Stimulated activated naive CD8-positive, alpha-beta T cell treated with anti-CD3 and anti-CD28 coated beads, Interleukin-15, Interleukin-2, amounts not matched to agents 100 U/mL and 50 U/mL, for 24 hours (primary cell): Measurements from ENCODE around the gene TRIM45.

Source experiments
- ATAC-seq: fragments of 150-1000 bp; cut with Tn5 transposase; one replicate; pipeline ENCODE4 v1.10.0; 2021
- DNase-seq: peaks from one replicate; pipeline ENCODE4 v3.0.0; 2021

TRIM45 gene

DNA sequence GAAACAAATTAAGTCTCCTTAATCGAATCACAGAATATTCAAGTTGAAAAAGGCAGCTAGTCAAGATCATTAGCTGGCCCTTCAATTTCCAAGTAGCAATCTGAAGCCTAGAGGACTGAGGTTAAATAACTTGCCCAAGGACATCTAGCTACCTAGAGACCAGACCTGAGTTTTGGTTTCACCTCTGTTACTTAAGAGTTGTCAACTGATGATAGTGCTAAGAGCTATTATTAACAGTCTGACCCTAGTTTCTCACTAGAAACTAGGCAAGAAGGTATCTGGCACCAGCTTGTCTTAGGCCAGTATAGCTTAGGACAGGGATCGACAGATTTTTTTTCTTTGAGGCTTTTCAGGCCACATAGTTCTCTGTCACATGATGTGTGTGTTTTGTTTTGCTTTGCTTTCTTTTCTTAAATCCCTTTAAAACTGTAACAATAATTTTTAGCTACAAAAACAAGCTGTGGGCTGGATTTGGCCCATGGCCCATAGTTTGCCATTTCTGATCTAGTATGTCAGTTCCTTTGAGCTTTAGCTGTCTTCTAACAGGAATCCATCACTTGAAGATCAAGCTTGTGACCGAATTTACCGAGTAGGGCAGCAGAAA lies 23.2 kb downstream of the TRIM45 start:
- no peak for DNase-seq
- ATAC-seq: no peak

DNA sequence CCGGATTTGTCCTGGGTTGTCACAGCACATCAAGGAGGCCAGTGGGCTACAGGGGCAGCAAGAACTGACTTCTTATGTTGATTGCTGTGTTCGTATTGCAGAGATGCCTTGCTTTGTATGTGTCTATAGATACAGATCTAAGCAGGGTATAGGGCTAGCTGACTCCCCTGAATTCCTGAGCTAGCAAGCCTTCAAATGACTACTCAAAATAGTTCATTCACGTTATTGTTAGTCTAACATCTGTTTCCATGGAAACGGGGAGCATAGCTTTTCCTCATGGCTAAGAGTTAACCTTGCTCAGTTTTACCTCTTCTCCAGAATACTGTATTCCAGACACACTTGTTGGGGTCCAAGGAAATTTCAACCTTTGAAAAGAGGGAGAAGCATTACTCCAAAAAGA lies 24.1 kb downstream of the TRIM45 start:
- ATAC-seq (no peak), DNase-seq (no peak)

DNA sequence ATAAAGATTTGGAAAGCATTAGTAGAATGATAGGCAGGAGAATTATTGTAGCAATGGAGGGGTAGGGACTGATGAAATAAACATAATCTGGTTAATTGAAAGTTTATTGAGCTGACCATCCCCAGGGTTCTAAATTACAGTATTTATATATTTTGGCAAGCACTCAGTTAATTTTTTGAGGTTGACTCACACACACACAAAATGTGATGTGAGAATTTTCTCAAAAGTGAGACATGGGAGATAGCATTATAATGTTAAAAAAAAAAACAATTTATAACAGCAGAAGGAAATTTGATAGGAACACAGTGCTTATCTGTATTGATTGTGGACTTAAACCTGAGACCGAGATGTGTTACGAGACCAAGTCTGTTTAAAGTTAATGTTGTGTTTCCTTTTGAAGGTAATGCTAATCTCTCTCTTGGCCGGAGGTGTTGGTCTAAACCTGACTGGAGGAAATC lies 24.6 kb downstream of the TRIM45 start:
- no peak for ATAC-seq
- DNase-seq: no peak

DNA sequence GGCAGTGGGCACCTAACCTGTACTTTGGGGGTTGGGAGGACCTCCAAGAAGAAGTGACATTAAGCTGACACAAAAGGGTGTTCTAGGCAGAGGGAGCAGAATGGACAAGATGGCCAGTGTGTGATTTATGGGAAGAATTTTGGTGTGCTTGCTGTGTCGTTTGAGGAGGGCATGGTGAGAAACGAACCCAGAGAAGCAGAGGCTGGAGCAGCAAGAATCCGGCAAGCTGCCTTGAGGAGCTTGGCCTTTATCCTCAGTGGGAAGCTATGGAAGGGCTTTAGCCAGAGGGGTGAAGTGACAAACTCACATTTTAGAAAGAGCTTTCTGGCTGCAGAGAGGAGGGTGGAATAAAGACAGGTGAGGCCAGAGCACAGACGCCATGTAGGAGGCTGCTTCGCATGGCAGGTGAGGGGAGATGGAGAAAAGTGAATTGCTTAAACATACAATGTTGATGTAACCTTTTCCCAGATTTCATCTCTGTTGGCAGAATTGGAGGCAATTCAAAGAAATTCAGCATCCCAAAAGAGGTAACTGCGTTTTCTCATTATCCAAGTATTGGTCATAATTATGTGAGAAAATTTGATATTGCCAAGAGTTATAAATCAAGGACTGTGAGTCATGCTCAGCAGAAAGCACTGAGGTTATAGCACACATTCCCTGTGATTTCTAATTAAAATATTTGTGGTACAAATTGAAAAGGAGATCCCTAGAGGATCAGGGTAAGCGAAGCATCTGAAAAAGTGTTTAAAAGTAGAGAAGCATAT lies 26.5 kb downstream of the TRIM45 start:
- ATAC-seq (no peak), DNase-seq (no peak)

DNA sequence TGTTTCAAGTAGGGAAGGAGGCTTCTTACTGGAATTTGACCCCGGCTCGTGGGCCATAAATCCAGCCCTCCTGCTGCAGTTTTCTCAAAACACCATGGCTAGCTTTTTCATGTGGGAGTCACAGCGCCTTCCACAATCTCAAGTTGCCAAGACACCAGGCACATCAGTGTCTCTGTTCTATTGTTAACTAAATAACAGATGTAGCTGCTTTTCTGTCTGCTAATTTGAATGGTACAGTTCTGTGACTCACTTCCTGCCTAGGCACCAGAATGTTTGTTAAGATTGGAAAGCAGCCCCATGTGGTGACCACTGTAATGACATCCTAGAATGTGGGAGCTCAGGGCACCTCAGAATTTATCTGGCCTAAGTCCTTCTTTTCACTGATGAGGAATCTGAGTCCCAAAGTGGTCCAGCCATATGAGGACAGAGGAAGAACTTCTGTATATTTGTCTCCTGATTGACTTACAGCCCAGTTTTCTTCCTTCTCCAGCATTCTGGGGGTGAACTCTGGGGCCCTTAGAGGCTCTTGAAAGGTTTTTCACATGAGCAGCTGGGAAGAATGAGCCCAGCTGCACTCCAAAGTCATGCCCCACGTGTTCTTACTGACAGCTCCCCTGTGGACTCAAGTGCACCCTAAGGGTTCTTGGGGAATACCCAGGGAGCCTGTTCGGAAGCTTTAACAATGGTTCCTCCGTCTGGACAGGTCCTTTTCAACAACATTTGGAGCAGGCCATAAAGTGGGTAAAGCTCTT lies 27.5 kb downstream of the TRIM45 start:
- peak; percentile 85 for ATAC-seq
- DNase-seq: peak; percentile 31

DNA sequence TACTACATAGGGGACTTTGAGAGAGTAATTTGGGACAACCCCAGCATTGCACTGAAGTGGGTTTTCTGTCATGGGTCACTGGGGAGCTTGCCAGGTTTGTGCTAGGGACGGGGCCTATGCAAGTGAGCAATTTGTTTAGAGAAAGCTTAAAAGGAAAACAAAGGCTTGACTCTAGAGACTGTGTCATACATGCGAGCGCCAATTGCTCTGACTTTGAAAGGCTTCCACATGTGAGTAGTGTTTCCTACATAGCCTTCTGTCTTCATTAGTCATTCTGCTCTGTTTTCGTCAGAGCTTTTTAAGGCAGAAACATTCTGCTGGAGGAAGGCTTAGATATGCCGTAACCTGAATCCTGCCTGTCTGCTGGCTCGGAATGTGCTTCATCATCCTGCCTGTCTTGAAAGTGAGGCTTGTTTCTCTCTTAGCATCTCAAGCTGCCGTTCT lies 28.4 kb downstream of the TRIM45 start:
- ATAC-seq (peak; percentile 50), DNase-seq (no peak)

DNA sequence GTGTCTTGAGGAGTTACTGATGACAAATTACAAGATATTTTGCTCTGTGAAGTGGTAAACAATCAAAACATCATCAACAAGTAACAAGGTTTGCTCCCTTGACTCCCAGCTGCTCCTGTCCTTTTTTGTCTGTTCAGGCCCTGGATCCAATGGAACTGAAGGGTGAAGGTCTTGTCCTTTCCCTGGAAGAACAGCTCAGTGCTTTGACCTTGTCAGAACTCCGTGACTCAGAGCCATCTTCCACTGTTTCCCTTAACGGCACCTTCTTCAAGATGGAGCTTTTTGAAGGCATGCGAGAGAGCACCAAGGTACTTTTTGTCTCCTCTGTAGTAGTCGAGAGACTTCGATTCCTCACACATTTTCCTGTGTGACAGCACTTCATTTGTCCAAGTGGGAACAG lies 29.0 kb downstream of the TRIM45 start:
- DNase-seq (no peak), ATAC-seq (no peak)

DNA sequence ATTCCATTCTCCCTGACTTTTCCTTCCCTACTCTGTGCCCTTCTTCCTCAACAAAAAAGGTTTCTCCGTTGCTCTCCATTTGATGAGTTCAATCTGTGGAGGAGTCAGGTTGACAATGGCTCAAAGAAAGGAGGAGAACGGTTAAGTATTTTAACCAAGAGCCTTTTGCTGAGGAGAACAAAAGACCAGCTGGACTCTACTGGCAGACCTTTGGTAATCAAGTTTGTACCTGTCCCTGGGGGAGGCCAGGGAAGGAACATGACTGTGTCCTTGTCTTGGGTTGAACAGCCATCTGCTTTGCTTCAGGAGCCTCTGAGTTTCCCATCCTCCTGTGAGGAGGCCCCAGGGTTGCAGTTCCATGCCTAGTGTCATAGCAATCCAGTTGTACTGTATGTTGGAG lies 31.6 kb downstream of the TRIM45 start:
- DNase-seq: no peak
- ATAC-seq: no peak

DNA sequence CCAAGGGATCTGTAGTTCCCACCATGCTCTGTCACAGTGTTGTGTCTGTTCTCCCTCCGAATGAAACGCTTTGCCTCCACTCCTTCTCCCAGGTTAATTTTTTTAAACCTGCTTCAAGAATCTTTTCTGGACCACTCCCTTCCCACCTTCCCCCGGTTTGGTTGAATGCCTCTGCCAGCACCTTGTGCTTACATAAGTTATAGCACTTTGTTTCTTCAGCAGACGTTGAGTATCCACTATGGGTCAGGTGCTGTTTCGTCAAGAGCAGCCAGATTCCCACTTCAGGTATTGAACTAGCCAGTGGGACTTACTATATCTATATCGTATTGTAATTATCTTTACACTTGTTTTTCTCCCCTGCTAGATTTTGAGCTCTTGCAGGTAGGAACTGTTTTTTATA lies 33.9 kb downstream of the TRIM45 start:
- ATAC-seq (no peak), DNase-seq (no peak)

DNA sequence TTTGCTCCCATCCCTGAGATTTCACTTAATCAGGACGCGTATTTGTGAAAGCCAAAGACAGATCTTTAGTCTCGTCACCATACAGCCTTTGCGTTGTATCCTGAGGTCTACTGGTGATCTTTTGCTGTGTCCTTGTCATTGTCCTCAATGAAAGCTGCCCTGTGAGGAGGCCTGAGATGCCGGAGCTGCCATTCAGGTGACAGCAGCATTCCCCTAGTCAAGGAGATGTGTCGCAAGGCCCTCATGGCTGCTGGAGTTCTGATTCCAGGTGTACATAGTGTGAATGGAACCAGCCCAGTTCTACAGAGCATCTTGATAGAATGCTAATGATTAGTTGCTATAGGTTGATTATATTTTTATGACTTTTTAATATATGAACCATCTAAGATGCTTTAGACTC lies 37.3 kb downstream of the TRIM45 start:
- DNase-seq (no peak), ATAC-seq (no peak)

DNA sequence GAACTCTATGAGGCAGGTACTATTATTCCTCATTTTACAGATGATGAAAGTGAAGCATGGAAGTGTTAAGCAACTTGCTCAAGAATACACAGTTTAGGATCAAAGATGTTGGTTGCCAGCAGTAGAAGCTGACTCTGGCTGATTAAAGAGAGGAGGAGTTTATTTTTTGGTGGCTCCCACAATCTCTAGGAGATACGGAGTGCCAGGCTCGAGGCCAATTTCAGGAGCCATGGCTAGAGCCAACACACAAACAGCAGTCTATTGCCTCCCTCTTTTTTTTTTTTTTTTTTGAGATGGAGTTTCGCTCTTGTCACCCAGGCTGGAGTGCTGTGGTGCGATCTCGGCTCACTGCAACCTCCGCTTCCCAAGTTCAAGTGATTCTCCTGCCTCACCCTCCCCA lies 41.8 kb downstream of the TRIM45 start:
- DNase-seq (no peak), ATAC-seq (no peak)

DNA sequence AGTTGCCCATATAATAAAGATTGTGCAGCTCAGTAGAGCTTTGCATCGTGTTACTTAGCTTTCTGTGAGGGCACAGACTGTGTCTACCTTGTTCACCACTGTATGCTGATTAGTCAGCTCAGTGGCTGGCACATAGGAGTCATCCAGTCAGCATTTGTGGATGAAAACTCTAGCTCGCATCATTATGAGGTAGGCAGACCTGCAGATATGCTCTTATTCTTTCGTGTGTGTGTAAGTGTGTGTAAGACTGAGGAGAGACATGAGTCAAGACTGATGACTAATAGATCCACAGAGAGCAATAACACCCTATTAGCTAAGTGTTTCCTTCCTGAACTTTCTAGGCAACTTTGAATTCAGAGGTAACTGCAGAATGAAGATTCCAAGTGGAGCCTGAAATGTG lies 44.3 kb downstream of the TRIM45 start:
- ATAC-seq: peak; percentile 100
- peak; percentile 44 for DNase-seq

DNA sequence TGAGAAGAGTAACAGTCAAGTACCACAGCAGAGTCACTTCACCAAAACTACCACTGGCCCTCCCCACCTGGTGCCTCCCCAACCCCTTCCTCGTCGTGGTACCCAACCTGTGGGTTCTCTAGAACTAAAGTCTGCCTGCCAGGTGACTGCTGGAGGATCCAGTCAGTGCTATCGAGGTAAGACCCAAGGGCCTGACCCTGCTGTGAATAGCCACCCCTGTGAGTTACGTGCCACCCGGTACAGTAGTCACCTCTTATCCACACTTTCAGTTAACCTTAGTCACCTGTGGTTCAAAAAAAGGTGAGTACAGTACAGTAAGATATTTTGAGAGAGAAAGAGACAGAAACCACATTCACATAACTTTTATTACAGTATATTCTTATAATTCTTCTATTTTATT lies 44.9 kb downstream of the TRIM45 start:
- ATAC-seq (peak; percentile 16), DNase-seq (peak; percentile 11)

DNA sequence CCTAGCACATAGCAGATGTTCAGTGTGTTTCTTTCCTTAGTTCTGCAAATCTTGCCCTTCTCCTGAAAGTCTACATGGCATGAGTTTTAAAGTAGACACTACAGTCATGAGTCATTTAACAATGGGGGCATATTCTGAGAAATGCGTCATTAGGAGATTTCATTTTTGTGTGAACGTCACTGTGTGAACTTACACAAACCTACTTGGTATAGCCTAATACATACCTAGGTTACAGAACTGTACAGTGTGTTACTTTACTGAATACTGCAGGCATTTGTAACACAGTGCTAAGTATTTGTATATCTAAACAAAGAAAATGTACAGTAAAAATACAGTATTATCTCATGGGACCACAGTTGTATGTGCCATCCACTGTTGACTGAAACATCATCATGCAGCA lies 51.4 kb downstream of the TRIM45 start:
- no peak for DNase-seq
- peak; percentile 65 for ATAC-seq

DNA sequence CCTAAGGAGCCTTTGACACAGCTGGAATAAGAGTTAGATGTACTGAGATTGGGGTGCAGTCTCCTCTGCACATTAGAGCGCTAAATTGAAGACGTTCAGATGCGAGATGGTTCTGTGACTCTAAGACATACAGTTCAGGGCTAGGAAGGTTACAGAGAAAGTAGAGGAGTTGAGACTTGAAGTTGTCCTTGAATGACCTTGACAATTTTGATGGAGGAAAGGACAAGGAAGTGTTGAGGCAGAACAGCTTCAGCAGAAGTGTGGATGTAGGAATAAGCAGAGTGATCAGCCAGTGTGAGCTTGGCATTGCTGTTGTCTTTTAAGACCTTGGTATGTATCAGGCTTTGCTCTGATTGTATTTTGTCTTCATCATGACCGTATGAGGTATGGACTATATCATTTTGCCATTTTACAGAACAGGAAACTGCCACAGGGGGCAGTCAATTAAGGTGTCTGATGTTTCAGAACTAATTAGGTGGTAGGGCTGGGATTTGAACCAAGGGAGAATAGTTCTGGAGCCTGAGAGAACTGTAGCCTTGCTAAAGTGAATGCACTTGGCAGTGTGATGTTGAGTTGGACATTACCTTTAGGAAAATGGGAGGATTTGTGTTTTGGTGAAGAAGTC lies 52.2 kb downstream of the TRIM45 start:
- DNase-seq: no peak
- ATAC-seq: no peak

DNA sequence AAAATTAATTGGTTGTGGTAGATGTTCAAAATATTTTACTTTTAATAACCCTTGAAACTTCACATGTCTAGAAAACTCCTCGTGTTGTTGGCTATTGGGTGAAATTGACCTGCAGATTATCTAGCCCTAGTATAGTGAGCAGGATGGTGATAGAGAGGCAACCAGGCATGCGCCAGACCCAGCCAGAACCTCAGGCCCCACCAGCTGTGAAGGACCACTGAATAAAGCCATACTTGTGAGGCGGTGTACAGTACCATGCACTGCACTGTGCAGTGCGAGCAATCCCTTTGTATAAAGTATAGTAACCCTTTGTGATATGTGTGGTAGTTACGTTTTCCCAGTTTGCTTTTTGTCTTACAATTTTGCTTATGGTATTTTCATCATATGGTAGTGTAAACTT lies 53.0 kb downstream of the TRIM45 start:
- ATAC-seq (no peak), DNase-seq (no peak)

DNA sequence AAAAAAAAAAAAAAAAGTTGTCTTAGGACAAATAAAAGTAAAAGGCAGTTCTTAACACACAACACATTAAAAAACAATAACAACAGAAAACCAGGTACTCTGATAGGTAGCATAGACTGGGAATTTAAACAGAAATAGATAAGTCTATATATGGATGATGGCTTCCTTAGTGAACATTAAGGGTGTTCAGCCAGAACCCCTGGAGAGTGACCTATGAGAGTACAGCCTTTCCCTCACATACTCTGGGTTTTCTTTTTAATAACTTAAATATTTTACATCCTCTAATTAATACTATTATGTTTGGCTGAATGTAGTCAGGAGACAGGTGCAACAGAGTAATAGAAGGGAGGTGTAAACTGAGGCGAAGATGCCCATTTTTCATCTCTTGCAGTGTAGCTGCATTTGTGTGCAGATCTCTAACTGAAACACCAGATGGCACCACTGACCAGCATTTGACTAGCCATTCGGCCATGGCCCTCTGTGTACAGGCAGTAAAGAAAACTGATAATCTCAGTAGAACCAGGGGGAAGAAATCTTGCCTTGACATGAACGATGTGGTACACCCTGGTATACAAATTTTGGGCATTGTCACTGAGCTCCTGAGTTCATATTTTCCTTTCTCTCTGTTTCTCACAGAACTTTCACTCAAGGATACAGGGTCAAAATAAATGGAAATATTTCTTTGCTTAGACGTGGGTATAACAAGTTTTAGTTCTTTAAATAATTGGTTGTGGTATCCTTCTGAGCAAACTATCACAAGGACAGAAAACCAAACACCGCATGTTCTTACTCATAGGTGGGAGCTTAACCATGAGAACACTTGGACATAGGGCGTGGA lies 53.8 kb downstream of the TRIM45 start:
- DNase-seq (peak; percentile 27), ATAC-seq (peak; percentile 68)

DNA sequence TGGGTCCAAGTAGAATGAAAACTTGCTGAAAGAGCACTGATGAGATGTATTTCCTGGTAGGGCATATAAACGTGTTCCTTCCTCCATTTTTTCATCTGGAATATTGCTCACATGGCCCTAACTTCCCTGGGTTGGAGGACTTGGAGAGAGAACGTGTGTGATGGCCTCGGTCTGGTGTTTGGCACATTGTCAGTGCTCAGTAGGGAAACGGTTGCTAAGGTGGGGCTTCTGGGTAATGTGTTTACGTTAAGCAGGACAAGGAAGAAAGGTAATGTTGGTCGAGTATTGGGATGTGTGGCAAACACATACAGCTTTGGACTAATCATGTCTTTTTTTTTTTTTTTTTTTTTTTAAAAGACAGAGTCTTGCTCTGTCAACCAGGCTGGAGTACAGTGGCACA lies 55.2 kb downstream of the TRIM45 start:
- DNase-seq (no peak), ATAC-seq (no peak)

DNA sequence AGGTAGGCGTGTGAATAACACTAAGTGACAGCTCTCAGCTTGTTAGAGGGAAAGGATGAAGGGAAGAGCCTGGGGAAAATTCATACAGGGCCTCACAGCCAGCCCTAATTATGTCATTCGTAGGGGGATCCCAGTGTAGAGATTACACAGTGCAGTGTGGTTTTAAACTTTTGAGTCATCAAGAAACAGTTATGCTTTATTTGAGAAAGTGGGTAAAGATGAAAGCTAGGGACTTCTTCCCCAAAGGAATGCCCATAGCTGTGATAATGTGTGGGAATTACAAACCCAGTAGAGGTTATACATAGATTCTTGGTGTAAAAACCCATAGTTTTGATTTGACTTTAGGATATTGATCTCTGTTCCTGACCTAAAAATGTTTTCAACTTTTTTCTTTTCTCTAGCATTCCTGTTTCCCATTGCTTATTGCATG lies 59.5 kb downstream of the TRIM45 start:
- ATAC-seq (peak; percentile 33), DNase-seq (peak; percentile 27)
